NCI-H526 treated with DMSO at 0.1 percent for 48 hours (cell line): Measurements from ENCODE around the gene CSRNP2.
"Not testable (repeated sequence)": the region's sequence is repeated elsewhere in the genome, so short reads cannot be mapped to it uniquely, and the experiment has no call there.

Experiments used
- DNase-seq: peaks from one replicate; lab custom pipeline; 2025; lab: John Stamatoyannopoulos, UW

CSRNP2 gene

GRCh38 chr12:51078346-51078745, 5.0 kb downstream of the CSRNP2 start:
- not testable (repeated sequence) for DNase-seq

- DNase-seq: no peak
Observed at GRCh38 chr12:51077930-51078329, 5.5 kb downstream of the CSRNP2 start.

GRCh38 chr12:51076236-51076930, 7.0 kb downstream of the CSRNP2 start:
- DNase-seq: no peak

- no peak for DNase-seq
Observed at GRCh38 chr12:51075390-51075789, 8.0 kb downstream of the CSRNP2 start.

- DNase-seq: no peak
Observed at GRCh38 chr12:51071663-51072062, 11.7 kb downstream of the CSRNP2 start.

GRCh38 chr12:51070004-51070403, 13.4 kb downstream of the CSRNP2 start:
- no peak for DNase-seq

GRCh38 chr12:51067771-51068170, 15.6 kb downstream of the CSRNP2 start:
- no peak for DNase-seq

GRCh38 chr12:51067229-51067628, 16.2 kb downstream of the CSRNP2 start:
- DNase-seq: no peak

GRCh38 chr12:51065530-51065929, 17.9 kb downstream of the CSRNP2 start:
- DNase-seq: no peak

- DNase-seq: no peak
Observed at GRCh38 chr12:51062631-51063397, 20.6 kb downstream of the CSRNP2 start.

- DNase-seq: no peak
Observed at GRCh38 chr12:51059086-51059485, 24.3 kb downstream of the CSRNP2 start.

GRCh38 chr12:51056242-51056641, 27.2 kb downstream of the CSRNP2 start:
- DNase-seq: no peak

- no peak for DNase-seq
Observed at GRCh38 chr12:51055060-51055459, 28.3 kb downstream of the CSRNP2 start.

GRCh38 chr12:51051787-51052186, 31.6 kb downstream of the CSRNP2 start:
- DNase-seq: no peak

GRCh38 chr12:51049525-51049924, 33.9 kb downstream of the CSRNP2 start:
- DNase-seq: no peak

GRCh38 chr12:51048661-51049251, 34.6 kb downstream of the CSRNP2 start:
- DNase-seq: no peak

GRCh38 chr12:51047655-51048540, 35.5 kb downstream of the CSRNP2 start, which contains the start of gene LETMD1:
Gene LETMD1, plus strand, starts transcription at chr12:51048327. Its CDS starts 30 bp downstream, at chr12:51048357.
- DNase-seq: peak; percentile 98

- DNase-seq: no peak
Observed at GRCh38 chr12:51036279-51036678, 47.1 kb downstream of the CSRNP2 start.

GRCh38 chr12:51033457-51034089, 49.8 kb downstream of the CSRNP2 start:
- no peak for DNase-seq

GRCh38 chr12:51033048-51033447, 50.3 kb downstream of the CSRNP2 start:
- no peak for DNase-seq

GRCh38 chr12:51028813-51029150, 54.6 kb downstream of the CSRNP2 start:
- DNase-seq: no peak
